Esophagus squamous epithelium (tissue), 5 donors: ENCODE measurements around the gene PEX7. TPM values are rescaled to one million over a fixed set of nuclear protein-coding genes. Genes with fewer than 3 reads are reported as not detected.

Source experiments
- DNase-seq: peaks from one replicate; lab custom pipeline; 2025; lab: John Stamatoyannopoulos, UW
- H3K27ac ChIP-seq, 4 donors: fragments of 200-600 bp; sonication (generic); one replicate each; pipeline ENCODE4 v1.5.1; 2016 to 2019; ENCODE audit warnings: mild to moderate bottlenecking in 1 of 4
- H3K27me3 ChIP-seq, 4 donors: fragments of 200-600 bp; sonication (generic); 1 replicate in 3 of 4; 2 replicates in 1 of 4; pipeline versions ENCODE4 v1.5.1 to v1.6.0; 2017 to 2021; ENCODE audit warnings: antibody characterized with exemption in 1 of 4
- H3K36me3 ChIP-seq, 3 donors: fragments of 200-600 bp; sonication (generic); one replicate each; pipeline ENCODE4 v1.5.1; 2016 to 2019
- H3K4me1 ChIP-seq, 3 donors: fragments of 200-600 bp; sonication (generic); one replicate each; pipeline ENCODE4 v1.5.1; 2017 to 2019
- H3K4me3 ChIP-seq, 4 donors: fragments of 200-600 bp; sonication (generic); 1 replicate in 3 of 4; 2 replicates in 1 of 4; pipeline ENCODE4 v1.5.1; 2016 to 2019; ENCODE audit warnings: mild to moderate bottlenecking in 2 of 4, moderate library complexity in 1 of 4
- H3K9me3 ChIP-seq, 3 donors: fragments of 200-600 bp; sonication (generic); one replicate each; pipeline ENCODE4 v1.5.1; 2016 to 2019
- POLR2A ChIP-seq, 4 donors: fragments of 450-650 bp; IDR thresholded peaks; one replicate each; pipeline ENCODE4 v1.6.1; 2017; ENCODE audit warnings: antibody characterized with exemption in 4 of 4, mild to moderate bottlenecking in 4 of 4, moderate library complexity in 3 of 4
- WGBS, 2 donors: methylation state at CpG; one replicate each; pipeline ENCODE4 v1.1.5; 2018; 5-methylcytosine and 5-hydroxymethylcytosine counted together
- intact Hi-C: fragments of 100-400 bp; cut with DNase I; formaldehyde crosslinking; loops from one replicate; pipeline ENCODE4 v1.15.0; 2022
- total RNA-seq, 4 donors: library from RNA; depleted of rRNA; stranded (reverse); fragments of >200 nt; gene quantifications; one replicate each; pipeline ENCODE4 v1.1.0, GENCODE V29; 2016
- TF ChIP-seq, protein P1 (sequence below), 6 experiments: fragments of 450-650 bp in 4 of 6; fragments of 200-600 bp in 2 of 6; sonication (generic) in 2 of 6; IDR thresholded peaks; one replicate each; pipeline ENCODE4 v1.5.1; 2016 to 2019; ENCODE audit warnings: antibody characterized with exemption in 6 of 6, mild to moderate bottlenecking in 4 of 6, moderate library complexity in 4 of 6
- donor health status: DM: yes; HTN: yes; CAD: no.

PEX7 gene
- total RNA-seq, 4 donors from 2014 or later = 5.4 to 14.2 (median 11.8) TPM

DNA sequence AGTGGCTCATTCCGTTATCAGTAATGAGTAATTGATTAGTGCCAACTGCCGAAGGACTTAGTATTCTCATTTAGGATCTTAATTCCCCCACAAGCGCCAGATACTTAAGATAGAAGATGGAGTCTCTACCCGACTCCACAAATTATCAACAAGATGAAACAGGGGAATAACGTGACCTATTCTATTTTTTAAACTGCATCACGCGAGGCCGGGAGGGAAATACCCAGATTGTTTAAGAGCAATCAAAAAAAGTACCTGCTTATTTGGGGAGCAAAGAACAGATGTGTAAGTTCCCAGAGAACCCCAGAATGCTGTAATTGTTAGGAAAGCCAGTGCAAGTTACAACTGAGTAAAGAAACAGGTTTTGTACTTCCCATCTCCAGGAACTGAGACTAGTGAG, 29.0 kb upstream of the PEX7 start:
- no peak for DNase-seq
- WGBS, 2 donors = 9 to 15% methylated on average over 8 of the region's 8 CpGs
- H3K4me3 ChIP-seq = peak overlapping the region; percentile 90 to 97 (median 96)
- H3K4me1 ChIP-seq = peaks cover 7 to 40% (median 15%) of the 10 kb centered on the region in 3 donors
- TF ChIP-seq, protein P1, sequence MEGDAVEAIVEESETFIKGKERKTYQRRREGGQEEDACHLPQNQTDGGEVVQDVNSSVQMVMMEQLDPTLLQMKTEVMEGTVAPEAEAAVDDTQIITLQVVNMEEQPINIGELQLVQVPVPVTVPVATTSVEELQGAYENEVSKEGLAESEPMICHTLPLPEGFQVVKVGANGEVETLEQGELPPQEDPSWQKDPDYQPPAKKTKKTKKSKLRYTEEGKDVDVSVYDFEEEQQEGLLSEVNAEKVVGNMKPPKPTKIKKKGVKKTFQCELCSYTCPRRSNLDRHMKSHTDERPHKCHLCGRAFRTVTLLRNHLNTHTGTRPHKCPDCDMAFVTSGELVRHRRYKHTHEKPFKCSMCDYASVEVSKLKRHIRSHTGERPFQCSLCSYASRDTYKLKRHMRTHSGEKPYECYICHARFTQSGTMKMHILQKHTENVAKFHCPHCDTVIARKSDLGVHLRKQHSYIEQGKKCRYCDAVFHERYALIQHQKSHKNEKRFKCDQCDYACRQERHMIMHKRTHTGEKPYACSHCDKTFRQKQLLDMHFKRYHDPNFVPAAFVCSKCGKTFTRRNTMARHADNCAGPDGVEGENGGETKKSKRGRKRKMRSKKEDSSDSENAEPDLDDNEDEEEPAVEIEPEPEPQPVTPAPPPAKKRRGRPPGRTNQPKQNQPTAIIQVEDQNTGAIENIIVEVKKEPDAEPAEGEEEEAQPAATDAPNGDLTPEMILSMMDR (IDR thresholded peaks at IDR 0.05) = no peak
- TF ChIP-seq POLR2A (IDR thresholded peaks at IDR 0.05) = no peak
- H3K27me3 ChIP-seq = no peaks in the 10 kb centered on the region
- no peaks in the 10 kb centered on the region for H3K9me3 ChIP-seq
- no peaks in the 10 kb centered on the region for H3K36me3 ChIP-seq
- intact Hi-C loops = loop anchor here (10.0 kb wide), 1 partner anchor 209 kb away; no protein-coding TSS in a partner anchor
- H3K27ac ChIP-seq = peak overlapping the region; percentile 92 to 96 (median 94)

DNA sequence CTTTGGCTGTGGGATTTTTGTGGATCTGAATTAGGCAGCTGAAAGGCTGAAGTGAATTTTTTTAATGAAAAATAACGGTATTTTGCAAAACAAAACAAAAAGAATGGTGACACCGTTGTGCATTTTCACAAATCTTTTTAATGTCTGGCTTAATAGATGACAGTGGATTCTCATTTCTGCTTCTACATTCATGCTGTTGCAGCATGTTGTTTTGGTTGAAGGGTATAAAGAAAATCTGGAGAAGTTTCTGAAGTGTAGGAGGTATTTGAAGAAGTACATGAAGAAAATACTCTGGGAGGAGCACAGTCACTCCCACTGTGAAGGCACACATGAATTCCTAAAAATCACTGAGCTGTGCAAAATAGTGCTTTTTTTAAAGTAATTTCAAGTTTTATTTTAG, 27.0 kb upstream of the PEX7 start:
- Histone ChIP-seq H3K9me3 (no peaks in the 10 kb centered on the region), H3K27ac (no peak overlapping the region), H3K4me1 (peaks cover under 1 to 20% (median 4%) of the 10 kb centered on the region in 3 donors), H3K27me3 (no peaks in the 10 kb centered on the region), H3K4me3 (no peak overlapping the region), H3K36me3 (no peaks in the 10 kb centered on the region)
- no peak for DNase-seq
- intact Hi-C loops = loop anchor here (10.0 kb wide), 1 partner anchor 211 kb away; no protein-coding TSS in a partner anchor
- TF ChIP-seq, protein P1 (IDR thresholded peaks at IDR 0.05) = no peak
- TF ChIP-seq POLR2A (IDR thresholded peaks at IDR 0.05) = no peak
- WGBS, 2 donors = 86 to 91% methylated on average over 2 of the region's 2 CpGs

DNA sequence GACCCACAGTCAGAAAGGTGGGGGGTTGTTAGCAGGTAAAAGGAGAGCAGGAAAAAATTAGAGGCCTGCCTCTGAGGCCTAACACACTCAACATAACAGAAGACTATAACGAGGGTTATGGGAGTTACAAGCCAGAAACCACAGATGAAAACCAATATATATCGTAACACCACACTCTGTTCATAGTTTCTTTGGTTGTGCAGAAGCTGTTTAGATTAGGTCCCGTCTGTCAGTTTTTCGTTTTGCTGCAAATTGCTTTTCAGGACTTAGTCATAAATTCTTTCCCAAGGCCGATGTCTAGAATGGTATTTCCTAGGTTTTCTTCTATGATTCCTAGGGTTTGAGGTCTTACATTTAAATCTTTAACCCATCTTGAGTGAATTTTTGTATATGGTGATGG, 26.4 kb upstream of the PEX7 start:
- 87 to 89% methylated on average over 5 of the region's 5 CpGs for WGBS, 2 donors
- Histone ChIP-seq H3K4me3 (no peak overlapping the region), H3K4me1 (peaks cover 0 to 14% (median 4%) of the 10 kb centered on the region in 3 donors), H3K27me3 (no peaks in the 10 kb centered on the region), H3K27ac (no peak overlapping the region), H3K36me3 (no peaks in the 10 kb centered on the region), H3K9me3 (no peaks in the 10 kb centered on the region)
- no peak for TF ChIP-seq POLR2A (IDR thresholded peaks at IDR 0.05)
- TF ChIP-seq, protein P1 (IDR thresholded peaks at IDR 0.05) = no peak
- intact Hi-C loops = loop anchor here (10.0 kb wide), 1 partner anchor 211 kb away; no protein-coding TSS in a partner anchor
- DNase-seq = no peak

DNA sequence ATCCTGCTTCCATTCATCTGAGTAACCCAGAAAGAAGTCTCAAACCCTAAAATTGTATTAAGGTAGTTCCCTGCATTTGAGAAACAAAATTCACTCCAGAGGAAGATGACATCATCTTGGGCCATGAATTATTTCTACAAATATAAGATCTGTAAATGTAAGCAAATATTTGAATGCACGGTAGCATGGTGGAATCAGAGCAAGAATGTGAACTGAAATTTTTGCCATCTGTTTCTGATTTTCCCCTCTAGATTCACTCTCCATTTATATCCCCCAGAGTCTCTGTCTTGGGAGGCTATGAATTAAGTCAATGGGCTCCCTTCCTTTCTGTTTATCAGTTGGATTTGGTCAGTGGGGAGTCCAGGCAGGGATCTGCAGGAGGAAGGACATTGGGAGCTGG, 24.3 kb upstream of the PEX7 start:
- peaks cover 0 to 10% (median 4%) of the 10 kb centered on the region in 3 donors for H3K4me1 ChIP-seq
- no peak overlapping the region for H3K4me3 ChIP-seq
- H3K27ac ChIP-seq = no peak overlapping the region
- 77 to 100% methylated on average over 1 of the region's 1 CpG for WGBS, 2 donors
- no peaks in the 10 kb centered on the region for H3K36me3 ChIP-seq
- intact Hi-C loops = loop anchor here (10.0 kb wide), 1 partner anchor 213 kb away; no protein-coding TSS in a partner anchor
- no peak for DNase-seq
- H3K27me3 ChIP-seq = no peaks in the 10 kb centered on the region
- TF ChIP-seq, protein P1 (IDR thresholded peaks at IDR 0.05) = no peak
- TF ChIP-seq POLR2A (IDR thresholded peaks at IDR 0.05) = no peak
- H3K9me3 ChIP-seq = no peaks in the 10 kb centered on the region

DNA sequence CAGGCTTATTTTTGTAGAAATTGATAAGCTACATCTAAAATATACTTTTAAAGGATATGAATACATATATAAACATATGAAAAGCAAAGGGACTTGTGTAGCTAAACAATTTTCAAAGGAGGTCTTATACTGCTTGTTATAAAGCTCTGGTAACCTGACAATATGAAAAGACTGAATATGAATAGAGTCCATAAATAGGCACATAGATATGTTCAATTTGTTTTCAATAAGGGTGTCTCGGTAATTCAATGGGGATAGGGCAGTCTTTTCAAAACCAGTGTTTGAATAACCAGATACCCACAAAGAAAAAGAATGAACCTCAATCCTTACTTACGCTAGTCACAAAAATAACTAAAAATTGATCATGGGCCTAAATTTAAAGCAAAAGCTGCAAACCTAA, 20.8 kb upstream of the PEX7 start:
- no peaks in the 10 kb centered on the region for H3K9me3 ChIP-seq
- H3K4me3 ChIP-seq = no peak overlapping the region
- H3K27ac ChIP-seq = no peak overlapping the region
- WGBS, 2 donors = 86 to 91% methylated on average over 2 of the region's 2 CpGs
- intact Hi-C loops = no loop called here
- H3K27me3 ChIP-seq = no peaks in the 10 kb centered on the region
- DNase-seq = no peak
- no peaks in the 10 kb centered on the region for H3K4me1 ChIP-seq
- H3K36me3 ChIP-seq = no peaks in the 10 kb centered on the region
- no peak for TF ChIP-seq POLR2A (IDR thresholded peaks at IDR 0.05)
- TF ChIP-seq, protein P1 (IDR thresholded peaks at IDR 0.05) = no peak
